HG02852 (cell line): ENCODE results near the gene NRARP.

Experiments
- ATAC-seq: cut with Tn5 transposase; IDR thresholded peaks from one replicate; pipeline ENCODE4 v1.9.1; 2021; ENCODE audit warnings: mild to moderate bottlenecking, moderate library complexity; ENCODE audit not compliant: unreplicated experiment

NRARP gene

GRCh38 chr9:137323531-137324331 lies 21.7 kb upstream of the NRARP start:
- no peak for ATAC-seq

GRCh38 chr9:137321726-137322361 lies 19.8 kb upstream of the NRARP start:
- ATAC-seq, result no peak

GRCh38 chr9:137320555-137321384 lies 18.7 kb upstream of the NRARP start:
- ATAC-seq, result no peak

GRCh38 chr9:137319739-137320551 lies 17.9 kb upstream of the NRARP start:
- ATAC-seq, result no peak

GRCh38 chr9:137319011-137319738 lies 17.1 kb upstream of the NRARP start:
- ATAC-seq, result no peak

- ATAC-seq, result no peak
Measured at GRCh38 chr9:137318602-137319001, 16.5 kb upstream of the NRARP start.

- no peak for ATAC-seq
Measured at GRCh38 chr9:137317718-137318511, 15.8 kb upstream of the NRARP start.

- no peak for ATAC-seq
Measured at GRCh38 chr9:137317021-137317717, 15.1 kb upstream of the NRARP start.

GRCh38 chr9:137316012-137316981 lies 14.2 kb upstream of the NRARP start:
- no peak for ATAC-seq

GRCh38 chr9:137315581-137316011 lies 13.5 kb upstream of the NRARP start:
- ATAC-seq, result no peak

- no peak for ATAC-seq
Measured at GRCh38 chr9:137314561-137315560, 12.8 kb upstream of the NRARP start.

GRCh38 chr9:137313956-137314560 lies 12.0 kb upstream of the NRARP start:
- no peak for ATAC-seq

- ATAC-seq, result no peak
Measured at GRCh38 chr9:137313326-137313936, 11.4 kb upstream of the NRARP start.

GRCh38 chr9:137312852-137313325 lies 10.8 kb upstream of the NRARP start:
- no peak for ATAC-seq
